PFSK-1 (cell line): ENCODE results near the gene FBXW11.

Experiments used
- FOXP2 ChIP-seq: optimal IDR thresholded peaks from 2 replicates; pipeline ENCODE3; 2011; ENCODE audit warnings: borderline replicate concordance, control low read depth, inconsistent platforms; ENCODE audit not compliant: insufficient read depth; ENCODE audit errors: extremely low read length, extremely low read depth
- POLR2AphosphoS5 ChIP-seq: IDR thresholded peaks from 2 replicates; pipeline ENCODE4 v1.6.1; 2012; ENCODE audit warnings: low read depth, mild to moderate bottlenecking, control low read depth, low read length, moderate library complexity
- REST ChIP-seq, 2 experiments: IDR thresholded peaks; 2 replicates each; pipeline versions ENCODE4 v1.6.1 to v1.8.0; 2011 to 2012; ENCODE audit warnings: low read depth in 2 of 2, low read length in 2 of 2, control low read depth in 1 of 2, inconsistent platforms in 1 of 2, mild to moderate bottlenecking in 1 of 2, moderate library complexity in 1 of 2; ENCODE audit not compliant: insufficient read depth in 1 of 2
- SIN3A ChIP-seq: IDR thresholded peaks from 2 replicates; pipeline ENCODE4 v1.6.1; 2012; ENCODE audit warnings: mild to moderate bottlenecking, low read length, moderate library complexity, borderline replicate concordance; ENCODE audit not compliant: insufficient read depth
- TAF1 ChIP-seq: IDR thresholded peaks from 2 replicates; pipeline ENCODE4 v1.6.1; 2012; ENCODE audit warnings: low read length, control low read depth, borderline replicate concordance; ENCODE audit not compliant: insufficient read depth

FBXW11 gene

GRCh38 chr5:172052450-172053236 lies 46.2 kb upstream of the FBXW11 start:
- no peak for TF ChIP-seq POLR2AphosphoS5
- no peak for TF ChIP-seq TAF1
- TF ChIP-seq FOXP2, result no peak
- TF ChIP-seq REST (IDR thresholded peaks at IDR 0.05; ENCODE audit: insufficient read depth in 1 of 2, low read depth in 2 of 2, low read length in 2 of 2), result no peak
- no peak for TF ChIP-seq SIN3A

GRCh38 chr5:172051643-172052339 lies 45.4 kb upstream of the FBXW11 start:
- TF ChIP-seq REST (IDR thresholded peaks at IDR 0.05; ENCODE audit: insufficient read depth in 1 of 2, low read depth in 2 of 2, low read length in 2 of 2) (no peak), FOXP2 (no peak), TAF1 (no peak), SIN3A (no peak), POLR2AphosphoS5 (no peak)

- TF ChIP-seq POLR2AphosphoS5 (no peak), SIN3A (no peak), TAF1 (no peak), FOXP2 (no peak), REST (IDR thresholded peaks at IDR 0.05; ENCODE audit: insufficient read depth in 1 of 2, low read depth in 2 of 2, low read length in 2 of 2) (no peak)
Measured at GRCh38 chr5:172050080-172050479, 43.6 kb upstream of the FBXW11 start.

DNA sequence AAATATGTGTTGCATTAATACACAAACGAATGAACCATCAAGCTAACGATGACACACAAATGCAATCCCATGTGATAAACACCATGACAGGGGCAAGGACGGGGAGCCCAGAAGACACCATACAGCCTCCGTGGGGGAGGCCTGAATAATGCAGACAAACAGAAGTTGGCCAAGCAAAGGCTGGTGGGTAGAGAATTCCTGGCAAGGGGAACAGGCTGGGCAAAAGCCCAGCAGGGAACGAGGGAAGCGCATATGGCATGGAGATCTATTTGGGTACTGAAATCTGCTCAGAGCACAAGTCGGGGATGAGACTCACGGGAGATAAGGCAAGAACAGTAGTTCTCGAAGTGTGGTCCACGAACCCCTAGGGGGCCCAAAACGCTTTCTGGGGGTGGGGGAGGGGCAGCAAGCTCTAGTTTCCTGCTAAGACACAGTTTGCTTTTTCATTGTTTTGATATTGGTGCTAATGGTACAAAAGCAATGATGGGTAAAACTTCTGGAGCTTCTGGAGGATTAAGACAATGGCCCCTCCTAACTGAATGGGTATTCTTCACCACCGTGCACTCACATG lies 42.9 kb upstream of the FBXW11 start:
- no peak for TF ChIP-seq REST (IDR thresholded peaks at IDR 0.05; ENCODE audit: insufficient read depth in 1 of 2, low read depth in 2 of 2, low read length in 2 of 2)
- TF ChIP-seq FOXP2, result no peak
- no peak for TF ChIP-seq POLR2AphosphoS5
- no peak for TF ChIP-seq TAF1
- no peak for TF ChIP-seq SIN3A
